GM13976 (cell line): ENCODE measurements around the gene EAF2.

Source experiments
- DNase-seq: peaks from one replicate; pipeline ENCODE4 v3.0.0; 2012; ENCODE audit warnings: low spot score
- CTCF ChIP-seq: IDR thresholded peaks from 2 replicates; pipeline ENCODE4 v1.5.1; 2012; ENCODE audit warnings: borderline replicate concordance, mild to moderate bottlenecking; ENCODE audit not compliant: insufficient read depth; ENCODE audit errors: extremely low read depth, missing control alignments, control extremely low read depth
- in situ Hi-C: fragments of 300-500 bp; cut with MboI; formaldehyde crosslinking; loops from one replicate; pipeline ENCODE4 v1.12.0; 2022; ENCODE audit warnings: low sequenced_read_pairs, mixed read lengths, inconsistent platforms; ENCODE audit not compliant: unreplicated experiment

The EAF2 gene

GRCh38 chr3:121896823-121897222, 61.8 kb downstream of the EAF2 start:
- in situ Hi-C loops = no loop called here
- no peak for TF ChIP-seq CTCF
- no peak for DNase-seq

- no peak for TF ChIP-seq CTCF
- in situ Hi-C loops = no loop called here
- no peak for DNase-seq
Observed at GRCh38 chr3:121897296-121897695, 62.3 kb downstream of the EAF2 start.

- no peak for TF ChIP-seq CTCF
- in situ Hi-C loops = no loop called here
- DNase-seq = no peak
Observed at GRCh38 chr3:121913305-121913990, 78.4 kb downstream of the EAF2 start.

- in situ Hi-C loops = no loop called here
- TF ChIP-seq CTCF = no peak
- DNase-seq = no peak
Observed at GRCh38 chr3:121914081-121914998, 79.3 kb downstream of the EAF2 start.

GRCh38 chr3:121916189-121916588, 81.2 kb downstream of the EAF2 start:
- in situ Hi-C loops = no loop called here
- TF ChIP-seq CTCF = no peak
- DNase-seq = no peak

- DNase-seq = no peak
- no peak for TF ChIP-seq CTCF
- in situ Hi-C loops = no loop called here
Observed at GRCh38 chr3:121918779-121919483, 83.9 kb downstream of the EAF2 start.
